ENCODE results near the gene CCDC9.

DNA sequence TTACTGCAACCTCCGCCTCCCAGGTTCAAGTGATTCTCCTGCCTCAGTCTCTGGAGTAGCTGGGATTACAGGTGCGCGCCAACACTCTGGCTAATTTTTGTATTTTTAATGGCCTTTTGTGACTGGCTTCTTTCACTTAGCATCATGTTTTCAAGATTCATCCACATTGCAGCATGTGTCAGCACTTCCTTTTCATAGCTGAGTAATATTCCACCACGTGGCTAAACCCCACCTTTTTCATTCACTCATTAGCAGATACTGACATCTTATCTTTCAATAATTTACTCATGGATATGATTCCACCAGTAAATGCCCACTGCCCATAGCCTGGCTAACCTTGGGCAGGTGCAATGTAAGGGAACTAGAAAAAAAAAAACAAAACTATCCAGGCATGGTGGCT, 60.2 kb downstream of the CCDC9 start:
- TF ChIP-seq EP300 (IDR thresholded peaks at IDR 0.05; ENCODE audit: borderline replicate concordance) (no peak), CEBPB (IDR thresholded peaks at IDR 0.05) (no peak), EGR1 (IDR thresholded peaks at IDR 0.05) (no peak), TCF12 (IDR thresholded peaks at IDR 0.05; ENCODE audit: low read depth) (no peak), YY1 (IDR thresholded peaks at IDR 0.05; ENCODE audit: low read depth) (no peak), CREB1 (IDR thresholded peaks at IDR 0.05; ENCODE audit: low read depth) (no peak), NFIC (IDR thresholded peaks at IDR 0.05) (no peak), TEAD4 (IDR thresholded peaks at IDR 0.05) (no peak)
- TF ChIP-seq, protein P1, sequence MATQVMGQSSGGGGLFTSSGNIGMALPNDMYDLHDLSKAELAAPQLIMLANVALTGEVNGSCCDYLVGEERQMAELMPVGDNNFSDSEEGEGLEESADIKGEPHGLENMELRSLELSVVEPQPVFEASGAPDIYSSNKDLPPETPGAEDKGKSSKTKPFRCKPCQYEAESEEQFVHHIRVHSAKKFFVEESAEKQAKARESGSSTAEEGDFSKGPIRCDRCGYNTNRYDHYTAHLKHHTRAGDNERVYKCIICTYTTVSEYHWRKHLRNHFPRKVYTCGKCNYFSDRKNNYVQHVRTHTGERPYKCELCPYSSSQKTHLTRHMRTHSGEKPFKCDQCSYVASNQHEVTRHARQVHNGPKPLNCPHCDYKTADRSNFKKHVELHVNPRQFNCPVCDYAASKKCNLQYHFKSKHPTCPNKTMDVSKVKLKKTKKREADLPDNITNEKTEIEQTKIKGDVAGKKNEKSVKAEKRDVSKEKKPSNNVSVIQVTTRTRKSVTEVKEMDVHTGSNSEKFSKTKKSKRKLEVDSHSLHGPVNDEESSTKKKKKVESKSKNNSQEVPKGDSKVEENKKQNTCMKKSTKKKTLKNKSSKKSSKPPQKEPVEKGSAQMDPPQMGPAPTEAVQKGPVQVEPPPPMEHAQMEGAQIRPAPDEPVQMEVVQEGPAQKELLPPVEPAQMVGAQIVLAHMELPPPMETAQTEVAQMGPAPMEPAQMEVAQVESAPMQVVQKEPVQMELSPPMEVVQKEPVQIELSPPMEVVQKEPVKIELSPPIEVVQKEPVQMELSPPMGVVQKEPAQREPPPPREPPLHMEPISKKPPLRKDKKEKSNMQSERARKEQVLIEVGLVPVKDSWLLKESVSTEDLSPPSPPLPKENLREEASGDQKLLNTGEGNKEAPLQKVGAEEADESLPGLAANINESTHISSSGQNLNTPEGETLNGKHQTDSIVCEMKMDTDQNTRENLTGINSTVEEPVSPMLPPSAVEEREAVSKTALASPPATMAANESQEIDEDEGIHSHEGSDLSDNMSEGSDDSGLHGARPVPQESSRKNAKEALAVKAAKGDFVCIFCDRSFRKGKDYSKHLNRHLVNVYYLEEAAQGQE (IDR thresholded peaks at IDR 0.05; ENCODE audit: low read depth): no peak
- TF ChIP-seq, protein P2, sequence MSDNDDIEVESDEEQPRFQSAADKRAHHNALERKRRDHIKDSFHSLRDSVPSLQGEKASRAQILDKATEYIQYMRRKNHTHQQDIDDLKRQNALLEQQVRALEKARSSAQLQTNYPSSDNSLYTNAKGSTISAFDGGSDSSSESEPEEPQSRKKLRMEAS (IDR thresholded peaks at IDR 0.05): no peak
